CD4-positive, alpha-beta memory T cell (primary cell): Measurements from ENCODE around the gene STK10. TPM values are rescaled to one million over a fixed set of nuclear protein-coding genes. Genes with fewer than 3 reads are reported as not detected.

Source experiments
- CTCF ChIA-PET: fragments of 350-600 bp; sonication (Branson Sonifier 250); formaldehyde crosslinking; loops from one replicate; lab custom pipeline; 2021; ENCODE audit warnings: inconsistent platforms; ENCODE audit not compliant: partially characterized antibody; lab: Charles Lee
- POLR2A ChIA-PET: fragments of 350-600 bp; sonication (Branson Sonifier 250); formaldehyde crosslinking; loops from one replicate; lab custom pipeline; 2021; ENCODE audit not compliant: partially characterized antibody; lab: Charles Lee
- DNase-seq, 5 donors: peaks; one replicate each; pipeline versions ENCODE4 v3.0.0 to v3.0.0-alpha.2; 2020 to 2022; ENCODE audit warnings: mixed read lengths in 1 of 5
- H3K27ac ChIP-seq: one replicate; pipeline ENCODE4 v1.7.0; 2013; ENCODE audit warnings: low read depth, low read length
- H3K27me3 ChIP-seq: 2 replicates; pipeline ENCODE4 v1.7.0; 2013; ENCODE audit warnings: mild to moderate bottlenecking, low read length, moderate library complexity; ENCODE audit not compliant: insufficient read depth
- H3K36me3 ChIP-seq: 2 replicates; pipeline ENCODE4 v1.7.0; 2013; ENCODE audit warnings: mild to moderate bottlenecking, low read length, moderate library complexity; ENCODE audit not compliant: insufficient read depth
- H3K4me1 ChIP-seq: 2 replicates; pipeline ENCODE4 v1.7.0; 2013; ENCODE audit warnings: mild to moderate bottlenecking, low read length, moderate library complexity; ENCODE audit not compliant: insufficient read depth
- H3K4me3 ChIP-seq, 2 donors: one replicate each; pipeline ENCODE4 v1.7.0; 2013; ENCODE audit warnings: low read length in 2 of 2, mild to moderate bottlenecking in 1 of 2
- H3K9me3 ChIP-seq, 2 donors: one replicate each; pipeline ENCODE4 v1.7.0; 2013; ENCODE audit warnings: low read length in 2 of 2, control low read depth in 1 of 2; ENCODE audit not compliant: control insufficient read depth in 1 of 2
- H3K27ac Mint-ChIP-seq, 7 donors: one replicate each; pipeline ENCODE4 v1.8.0; 2020 to 2021; ENCODE audit warnings: mixed read lengths in 7 of 7, mild to moderate bottlenecking in 6 of 7, inconsistent platforms in 3 of 7, moderate library complexity in 3 of 7
- H3K27me3 Mint-ChIP-seq, 2 donors: one replicate each; pipeline ENCODE4 v1.8.0; 2020 to 2021; ENCODE audit warnings: mixed read lengths in 2 of 2
- H3K36me3 Mint-ChIP-seq, 2 donors: one replicate each; pipeline ENCODE4 v1.8.0; 2020 to 2021; ENCODE audit warnings: mixed read lengths in 2 of 2, inconsistent platforms in 1 of 2, mild to moderate bottlenecking in 1 of 2
- H3K4me1 Mint-ChIP-seq, 4 donors: one replicate each; pipeline ENCODE4 v1.8.0; 2020 to 2021; ENCODE audit warnings: mixed read lengths in 4 of 4, mild to moderate bottlenecking in 1 of 4
- H3K4me3 Mint-ChIP-seq, 8 donors: one replicate each; pipeline ENCODE4 v1.8.0; 2020 to 2021; ENCODE audit warnings: mixed read lengths in 8 of 8, mild to moderate bottlenecking in 7 of 8, moderate library complexity in 6 of 8, inconsistent platforms in 3 of 8
- H3K9me3 Mint-ChIP-seq, 8 donors: one replicate each; pipeline ENCODE4 v1.8.0; 2020 to 2021; ENCODE audit warnings: mixed read lengths in 8 of 8, mild to moderate bottlenecking in 5 of 8, inconsistent platforms in 3 of 8, moderate library complexity in 1 of 8
- intact Hi-C: fragments of 100-400 bp; cut with micrococcal nuclease; formaldehyde crosslinking; loops from one replicate; pipeline ENCODE4 v1.15.1; 2023
- polyA plus RNA-seq, 2 donors: library from polyadenylated mRNA; unstranded; fragments of 300-500 nt; fragmentation: Illumina TruSeq; gene quantifications; one replicate each; pipeline ENCODE4 v1.2.3, GENCODE V29; 2021
- total RNA-seq, 2 experiments: library from RNA; stranded (reverse); gene quantifications; one replicate each; pipeline ENCODE4 v1.2.3, GENCODE V29; 2021

Gene STK10
- 100 to 1,000 TPM; 306 to 314 TPM for total RNA-seq
- polyA plus RNA-seq, result 100 to 1,000 TPM in 1 of 2 donors, 10 to 100 TPM in 1; 24.6 to 161 TPM

DNA sequence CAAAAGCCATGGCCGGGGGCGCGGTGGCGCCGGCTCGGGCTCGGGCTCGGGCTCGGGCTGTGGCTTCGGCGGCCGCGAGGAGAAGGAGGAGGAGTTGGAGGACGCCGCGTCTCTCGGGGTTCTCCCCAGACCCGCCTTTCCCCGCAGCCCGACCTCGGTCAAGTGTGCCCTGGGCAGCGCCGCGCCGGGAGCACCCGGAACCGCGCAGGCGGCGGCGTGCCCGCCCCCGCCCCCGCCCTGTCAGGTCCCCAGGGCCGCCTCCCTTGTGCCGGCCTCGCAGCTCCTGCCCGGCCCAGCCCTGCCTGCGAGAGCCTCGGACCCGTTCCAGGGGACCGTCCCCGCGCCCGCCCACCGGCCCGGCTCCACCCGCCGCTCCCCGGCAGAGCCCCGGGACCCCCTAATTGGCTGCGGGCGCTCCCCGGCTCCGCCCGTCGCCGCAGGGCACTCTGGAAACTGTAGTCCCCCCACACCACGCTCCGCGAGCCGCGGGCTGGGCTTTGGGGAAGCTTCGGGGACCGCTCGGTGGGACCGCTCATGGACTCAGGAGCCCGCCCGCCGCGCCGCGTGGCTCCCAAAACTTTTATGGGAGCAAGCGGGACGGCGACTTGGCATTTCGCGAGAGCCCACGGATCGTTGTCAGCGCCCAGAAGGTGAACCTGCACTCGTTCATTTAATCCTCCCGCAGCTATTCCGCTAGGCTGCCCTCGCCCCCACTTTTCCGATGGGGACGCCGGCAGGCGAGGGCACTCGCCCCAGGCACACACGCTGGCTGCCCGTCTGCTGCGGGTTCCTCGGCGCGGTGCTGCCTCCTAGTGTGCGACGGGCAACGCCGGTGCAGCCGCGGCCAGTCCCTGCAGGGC is at the start of gene STK10:
Gene STK10, minus strand, starts transcription at position 192 of the 860 bp plus-strand sequence. Its CDS starts 182 bp downstream, at position 10.
- intact Hi-C loops, result loop anchor here (1.0 to 5.0 kb wide), 10 partner anchors 13 to 801 kb away; partner anchors contain the start of genes DUSP1, FBXW11 and NPM1

DNA sequence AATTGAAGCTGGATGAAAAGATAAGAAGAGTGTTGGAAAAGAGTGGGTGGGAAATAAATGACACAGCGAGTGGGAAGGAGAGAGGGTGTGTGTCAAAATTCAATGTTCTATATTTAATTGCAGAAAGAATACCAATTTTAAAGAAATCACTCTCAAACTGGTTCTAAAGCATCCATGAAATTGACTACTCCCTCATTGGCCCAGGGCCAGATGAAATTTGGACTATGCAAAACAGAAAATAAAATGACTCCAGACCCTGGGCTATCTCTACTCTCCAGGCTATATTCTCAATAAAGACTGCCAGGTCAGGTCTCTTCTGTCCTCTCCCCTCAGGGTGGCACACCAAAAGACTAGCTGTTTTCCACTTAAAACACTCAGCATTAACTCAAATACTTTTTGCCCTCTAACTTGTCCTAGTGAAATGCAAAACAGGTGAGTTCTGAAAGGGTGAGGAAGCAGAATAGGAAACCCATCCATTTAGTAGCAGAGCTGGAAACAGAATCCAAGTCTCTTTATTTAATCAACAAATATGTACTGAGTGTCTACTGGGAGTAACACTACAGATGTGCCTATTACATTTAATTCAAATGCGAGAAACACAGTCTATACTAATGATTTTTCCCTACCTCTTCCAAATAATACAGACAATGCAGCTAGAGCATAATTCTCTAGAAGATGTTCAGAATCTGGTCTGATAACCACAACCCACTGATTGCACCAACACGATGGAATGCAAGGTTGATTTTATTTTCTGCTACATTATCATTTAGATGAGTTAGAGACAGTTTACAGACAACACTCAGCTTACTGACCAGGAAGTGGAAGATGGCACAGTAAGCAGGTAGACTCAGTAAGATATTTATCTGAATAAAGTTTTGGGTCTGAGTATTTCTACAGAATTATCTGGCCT is 48.1 kb upstream of the STK10 start:
- H3K4me1 ChIP-seq, result peaks cover 31% of the 10 kb centered on the region
- intact Hi-C loops, result no loop called here
- no peak for DNase-seq
- peak overlapping the region in 4 of 8 donors; percentile 5 to 53 (median 11) for H3K4me3 Mint-ChIP-seq
- H3K4me3 ChIP-seq, result no peak overlapping the region
- no peaks in the 10 kb centered on the region for H3K36me3 ChIP-seq
- ChIA-PET CTCF (no interaction called here), POLR2A (no interaction called here)
- H3K36me3 Mint-ChIP-seq, result peaks cover 17 to 25% of the 10 kb centered on the region in 2 donors
- peaks cover 28 to 55% (median 39%) of the 10 kb centered on the region in 4 donors for H3K4me1 Mint-ChIP-seq
- H3K27ac ChIP-seq, result no peak overlapping the region
- H3K27ac Mint-ChIP-seq, result peak overlapping the region in 5 of 7 donors; percentile 46 to 82 (median 49)
- no peaks in the 10 kb centered on the region for H3K9me3 Mint-ChIP-seq
- H3K9me3 ChIP-seq, result no peaks in the 10 kb centered on the region
- no peaks in the 10 kb centered on the region for H3K27me3 ChIP-seq
- no peaks in the 10 kb centered on the region for H3K27me3 Mint-ChIP-seq

More for the DNA sequence above, at the start of gene STK10:
- Mint-ChIP-seq H3K9me3 (no peaks in the 10 kb centered on the region), H3K4me1 (peaks cover 8 to 46% (median 21%) of the 10 kb centered on the region in 4 donors), H3K36me3 (peaks cover 11 to 41% of the 10 kb centered on the region in 2 donors), H3K4me3 (peak within 1 kb of the TSS; percentile 98 to 100 (median 99)), H3K27ac (peak within 1 kb of the TSS; percentile 97 to 100 (median 99)), H3K27me3 (no peaks in the 10 kb centered on the region)
- ChIA-PET POLR2A (interaction anchor here (0.7 to 18.6 kb wide), 23 partner anchors 13 to 1067 kb away, joined by 3 to 878 read pairs (median 6); partner anchors contain the start of genes FBXW11 and UBTD2), CTCF (interaction anchor here (0.6 to 14.7 kb wide), 43 partner anchors 9 to 282 kb away, joined by 3 to 429 read pairs (median 6); partner anchors contain the start of genes FBXW11 and UBTD2)
- Histone ChIP-seq H3K4me3 (peak within 1 kb of the TSS; percentile 94 to 96), H3K4me1 (peaks cover 25% of the 10 kb centered on the region), H3K27me3 (no peaks in the 10 kb centered on the region), H3K9me3 (no peaks in the 10 kb centered on the region), H3K36me3 (no peaks in the 10 kb centered on the region), H3K27ac (peak within 1 kb of the TSS; percentile 94)
- DNase-seq, result peak; percentile 89 to 92 (median 92)

- ChIA-PET POLR2A (no interaction called here), CTCF (no interaction called here)
- no peaks in the 10 kb centered on the region for H3K27me3 Mint-ChIP-seq
- Histone ChIP-seq H3K27ac (no peak overlapping the region), H3K4me3 (no peak overlapping the region), H3K27me3 (no peaks in the 10 kb centered on the region), H3K9me3 (no peaks in the 10 kb centered on the region), H3K4me1 (peaks cover 31% of the 10 kb centered on the region), H3K36me3 (no peaks in the 10 kb centered on the region)
- H3K36me3 Mint-ChIP-seq, result peaks cover 23 to 30% of the 10 kb centered on the region in 2 donors
- H3K9me3 Mint-ChIP-seq, result no peaks in the 10 kb centered on the region
- peak overlapping the region in 5 of 7 donors; percentile 3 to 82 (median 54) for H3K27ac Mint-ChIP-seq
- intact Hi-C loops, result no loop called here
- peak overlapping the region in 3 of 8 donors; percentile 9 to 53 (median 13) for H3K4me3 Mint-ChIP-seq
- no peak for DNase-seq
- peaks cover 28 to 52% (median 39%) of the 10 kb centered on the region in 4 donors for H3K4me1 Mint-ChIP-seq
Measured at GRCh38 chr5:172235132-172235780, 47.2 kb upstream of the STK10 start.

DNA sequence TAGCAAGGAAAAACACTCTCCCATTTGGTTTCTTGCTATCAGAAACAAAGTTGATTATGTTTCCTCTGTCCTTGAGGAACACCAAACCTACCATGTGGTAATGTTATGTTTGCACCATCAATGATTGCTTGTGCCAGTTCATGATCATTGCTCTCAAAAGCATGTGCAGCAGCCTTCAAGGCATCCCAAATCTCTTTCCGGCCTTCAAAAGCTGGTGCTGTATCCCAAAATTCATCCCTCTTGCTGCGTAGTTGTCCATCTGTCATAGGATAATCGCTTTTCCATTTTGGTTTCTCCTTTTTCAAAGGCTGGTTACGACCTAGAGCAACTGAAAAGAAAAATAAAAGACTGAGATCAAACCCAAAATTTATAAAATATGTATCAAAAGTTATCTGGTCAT is 46.0 kb upstream of the STK10 start:
- Histone ChIP-seq H3K36me3 (no peaks in the 10 kb centered on the region), H3K9me3 (no peaks in the 10 kb centered on the region), H3K4me3 (no peak overlapping the region), H3K27me3 (no peaks in the 10 kb centered on the region), H3K27ac (no peak overlapping the region), H3K4me1 (peaks cover 29% of the 10 kb centered on the region)
- peaks cover 24 to 43% (median 33%) of the 10 kb centered on the region in 4 donors for H3K4me1 Mint-ChIP-seq
- H3K27ac Mint-ChIP-seq, result peak overlapping the region in 1 of 7 donors; percentile 9
- H3K9me3 Mint-ChIP-seq, result no peaks in the 10 kb centered on the region
- H3K36me3 Mint-ChIP-seq, result peaks cover 30 to 36% of the 10 kb centered on the region in 2 donors
- intact Hi-C loops, result no loop called here
- ChIA-PET POLR2A (interaction anchor here (0.8 kb wide), 1 partner anchor 179 kb away, joined by 3 read pairs; no protein-coding TSS in a partner anchor), CTCF (no interaction called here)
- H3K27me3 Mint-ChIP-seq, result no peaks in the 10 kb centered on the region
- no peak for DNase-seq
- no peak overlapping the region for H3K4me3 Mint-ChIP-seq

- POLR2A ChIA-PET, result no interaction called here
- Mint-ChIP-seq H3K27ac (no peak overlapping the region), H3K9me3 (no peaks in the 10 kb centered on the region), H3K27me3 (no peaks in the 10 kb centered on the region), H3K36me3 (peaks cover 39 to 44% of the 10 kb centered on the region in 2 donors), H3K4me1 (peaks cover 2 to 14% (median 7%) of the 10 kb centered on the region in 4 donors), H3K4me3 (no peak overlapping the region)
- no peak overlapping the region for H3K27ac ChIP-seq
- intact Hi-C loops, result no loop called here
- no peaks in the 10 kb centered on the region for H3K9me3 ChIP-seq
- no peaks in the 10 kb centered on the region for H3K27me3 ChIP-seq
- CTCF ChIA-PET, result no interaction called here
- no peaks in the 10 kb centered on the region for H3K4me1 ChIP-seq
- no peaks in the 10 kb centered on the region for H3K36me3 ChIP-seq
- no peak overlapping the region for H3K4me3 ChIP-seq
- DNase-seq, result no peak
Measured at GRCh38 chr5:172229904-172230303, 41.9 kb upstream of the STK10 start.

- Histone ChIP-seq H3K36me3 (no peaks in the 10 kb centered on the region), H3K4me3 (no peak overlapping the region), H3K4me1 (peaks cover 10% of the 10 kb centered on the region), H3K27me3 (no peaks in the 10 kb centered on the region), H3K27ac (no peak overlapping the region), H3K9me3 (no peaks in the 10 kb centered on the region)
- Mint-ChIP-seq H3K4me1 (peaks cover 11 to 22% (median 17%) of the 10 kb centered on the region in 4 donors), H3K9me3 (peaks cover 0 to under 1% (median 0%) of the 10 kb centered on the region in 8 donors), H3K4me3 (no peak overlapping the region), H3K36me3 (peaks cover 19 to 40% of the 10 kb centered on the region in 2 donors), H3K27me3 (no peaks in the 10 kb centered on the region), H3K27ac (peak overlapping the region in 1 of 7 donors; percentile 67)
- ChIA-PET POLR2A (no interaction called here), CTCF (no interaction called here)
- DNase-seq, result no peak
- intact Hi-C loops, result no loop called here
Measured at GRCh38 chr5:172224996-172225395, 37.0 kb upstream of the STK10 start.
